C4-2B (cell line): Measurements from ENCODE around the gene LILRB3.

Experiments used
- CTCF ChIP-seq: fragments of 450-650 bp; conservative IDR thresholded peaks from 2 replicates; pipeline ENCODE4 v1.5.1; 2017; ENCODE audit warnings: mild to moderate bottlenecking
- ZFX ChIP-seq: fragments of 450-650 bp; IDR thresholded peaks from 2 replicates; pipeline ENCODE4 v1.6.1; 2017

GRCh38 chr19:54193011-54193410 lies 29.8 kb downstream of the LILRB3 start:
- no peak for TF ChIP-seq CTCF
- TF ChIP-seq ZFX = no peak
